Upper lobe of left lung (tissue), 6 donors: ENCODE results near the gene P2RX3. TPM values are rescaled to one million over a fixed set of nuclear protein-coding genes. Genes with fewer than 3 reads are reported as not detected.

Source experiments
- ATAC-seq, 2 donors: fragments of 200-7000 bp; cut with Tn5 transposase; one replicate each; pipeline ENCODE4 v1.9.1; 2022; ENCODE audit warnings: mild to moderate bottlenecking in 2 of 2, moderate library complexity in 2 of 2; ENCODE audit not compliant: low FRiP score in 2 of 2
- DNase-seq, 2 donors: peaks; one replicate each; pipeline ENCODE4 v3.0.0-alpha.2; 2019 to 2020
- H3K27ac ChIP-seq, 4 donors: fragments of 200-600 bp; sonication (generic); one replicate each; pipeline ENCODE4 v1.5.1; 2016 to 2019
- H3K27me3 ChIP-seq, 4 donors: fragments of 200-600 bp; sonication (generic); one replicate each; pipeline ENCODE4 v1.5.1; 2017 to 2019
- H3K36me3 ChIP-seq, 4 donors: fragments of 200-600 bp; sonication (generic); one replicate each; pipeline ENCODE4 v1.5.1; 2016 to 2019
- H3K4me1 ChIP-seq, 4 donors: fragments of 200-600 bp; sonication (generic); one replicate each; pipeline ENCODE4 v1.5.1; 2018 to 2019
- H3K4me3 ChIP-seq, 4 donors: fragments of 200-600 bp; sonication (generic); one replicate each; pipeline ENCODE4 v1.5.1; 2017 to 2019; ENCODE audit warnings: mild to moderate bottlenecking in 2 of 4, moderate library complexity in 1 of 4
- H3K9me3 ChIP-seq, 4 donors: fragments of 200-600 bp; sonication (generic); one replicate each; pipeline ENCODE4 v1.5.1; 2018 to 2019
- CTCF ChIP-seq, 6 experiments: fragments of 450-650 bp in 4 of 6; fragments of 200-600 bp in 2 of 6; sonication (generic) in 2 of 6; IDR thresholded peaks; one replicate each; pipeline ENCODE4 v1.5.1; 2016 to 2019; ENCODE audit warnings: antibody characterized with exemption in 6 of 6
- EP300 ChIP-seq, 4 donors: sonication (generic); formaldehyde crosslinking; IDR thresholded peaks; one replicate each; pipeline ENCODE4 v1.5.1; 2017; ENCODE audit warnings: antibody characterized with exemption in 4 of 4, control low read depth in 2 of 4
- POLR2A ChIP-seq, 4 donors: fragments of 450-650 bp; IDR thresholded peaks; one replicate each; pipeline ENCODE4 v1.5.1; 2016 to 2017; ENCODE audit warnings: antibody characterized with exemption in 4 of 4, mild to moderate bottlenecking in 2 of 4
- POLR2AphosphoS5 ChIP-seq, 2 donors: sonication (generic); formaldehyde crosslinking; IDR thresholded peaks; one replicate each; pipeline ENCODE4 v1.5.1; 2017; ENCODE audit warnings: antibody characterized with exemption in 2 of 2
- WGBS, 2 donors: methylation state at CpG; one replicate each; pipeline ENCODE4 v1.1.5; 2017 to 2018; 5-methylcytosine and 5-hydroxymethylcytosine counted together
- total RNA-seq, 6 donors: library from RNA; depleted of rRNA in 4 of 6; stranded (reverse); fragments of >200 nt in 4 of 6; gene quantifications; one replicate each; pipeline versions ENCODE4 v1.1.0 to v1.2.1, GENCODE V29; 2016 to 2021
- donor health status: DM: no; HTN: no; CAD: no; lungs with moderate emphysema.
- donor health status: DM: no; HTN: yes; CAD: no; lungs with severe emphysema.

The P2RX3 gene
- total RNA-seq, 6 donors from 2014 or later = not detected

GRCh38 chr11:57406337-57406904, 68.3 kb downstream of the P2RX3 start:
- Histone ChIP-seq H3K9me3 (no peaks in the 10 kb centered on the region), H3K27ac (peak overlapping the region in 2 of 4 donors; percentile 28 to 42), H3K4me3 (no peak overlapping the region), H3K27me3 (no peaks in the 10 kb centered on the region), H3K4me1 (peaks cover 14 to 16% (median 15%) of the 10 kb centered on the region in 4 donors), H3K36me3 (peaks cover 16 to 51% (median 39%) of the 10 kb centered on the region in 4 donors)
- WGBS, 2 donors = 46 to 49% methylated on average over 4 of the region's 4 CpGs
- DNase-seq (peak in 1 of 2 donors; percentile 44), ATAC-seq (peak; percentile 56 to 78)
- TF ChIP-seq EP300 (IDR thresholded peaks at IDR 0.05) = no peak
- TF ChIP-seq POLR2AphosphoS5 (IDR thresholded peaks at IDR 0.05) = no peak
- no peak for TF ChIP-seq POLR2A (IDR thresholded peaks at IDR 0.05)
- no peak for TF ChIP-seq CTCF (IDR thresholded peaks at IDR 0.05)

GRCh38 chr11:57407010-57407920, 69.1 kb downstream of the P2RX3 start:
- ATAC-seq (no peak), DNase-seq (no peak)
- TF ChIP-seq CTCF (IDR thresholded peaks at IDR 0.05) (no peak), EP300 (IDR thresholded peaks at IDR 0.05) (no peak), POLR2A (IDR thresholded peaks at IDR 0.05) (no peak), POLR2AphosphoS5 (IDR thresholded peaks at IDR 0.05) (no peak)
- H3K27me3 ChIP-seq = no peaks in the 10 kb centered on the region
- no peaks in the 10 kb centered on the region for H3K9me3 ChIP-seq
- peaks cover 14 to 16% (median 15%) of the 10 kb centered on the region in 4 donors for H3K4me1 ChIP-seq
- no peak overlapping the region for H3K4me3 ChIP-seq
- 76 to 81% methylated on average over 9 of the region's 9 CpGs for WGBS, 2 donors
- H3K36me3 ChIP-seq = peaks cover 20 to 59% (median 40%) of the 10 kb centered on the region in 4 donors
- H3K27ac ChIP-seq = peak overlapping the region in 2 of 4 donors; percentile 28 to 42

GRCh38 chr11:57407941-57408475, 69.9 kb downstream of the P2RX3 start:
- ATAC-seq = no peak
- H3K27me3 ChIP-seq = no peaks in the 10 kb centered on the region
- H3K4me1 ChIP-seq = peaks cover 14 to 16% (median 15%) of the 10 kb centered on the region in 4 donors
- TF ChIP-seq EP300 (IDR thresholded peaks at IDR 0.05) = no peak
- no peak for TF ChIP-seq POLR2A (IDR thresholded peaks at IDR 0.05)
- no peak for TF ChIP-seq CTCF (IDR thresholded peaks at IDR 0.05)
- TF ChIP-seq POLR2AphosphoS5 (IDR thresholded peaks at IDR 0.05) = no peak
- H3K36me3 ChIP-seq = peaks cover 20 to 67% (median 41%) of the 10 kb centered on the region in 4 donors
- no peak for DNase-seq
- no peak overlapping the region for H3K27ac ChIP-seq
- H3K4me3 ChIP-seq = no peak overlapping the region
- WGBS, 2 donors = 97 to 98% methylated on average over 8 of the region's 8 CpGs
- H3K9me3 ChIP-seq = no peaks in the 10 kb centered on the region

- DNase-seq (no peak), ATAC-seq (no peak)
- H3K4me1 ChIP-seq = peaks cover 14 to 16% (median 15%) of the 10 kb centered on the region in 4 donors
- 68 to 71% methylated on average over 2 of the region's 2 CpGs for WGBS, 2 donors
- H3K27me3 ChIP-seq = no peaks in the 10 kb centered on the region
- H3K36me3 ChIP-seq = peaks cover 20 to 74% (median 47%) of the 10 kb centered on the region in 4 donors
- no peak for TF ChIP-seq EP300 (IDR thresholded peaks at IDR 0.05)
- TF ChIP-seq CTCF (IDR thresholded peaks at IDR 0.05) = no peak
- no peak for TF ChIP-seq POLR2AphosphoS5 (IDR thresholded peaks at IDR 0.05)
- TF ChIP-seq POLR2A (IDR thresholded peaks at IDR 0.05) = no peak
- no peaks in the 10 kb centered on the region for H3K9me3 ChIP-seq
- H3K4me3 ChIP-seq = no peak overlapping the region
- no peak overlapping the region for H3K27ac ChIP-seq
Observed at GRCh38 chr11:57408771-57409170, 70.6 kb downstream of the P2RX3 start.
